Effector memory CD4-positive, alpha-beta T cell (primary cell): ENCODE data around the gene DDX25.

Experiments
- DNase-seq, 3 donors: peaks; one replicate each; pipeline ENCODE4 v3.0.0-alpha.2; 2020
- H3K27ac ChIP-seq: 2 replicates; pipeline ENCODE4 v1.7.0; 2013; ENCODE audit warnings: mild to moderate bottlenecking, low read length, moderate library complexity; ENCODE audit not compliant: insufficient read depth, poor library complexity, severe bottlenecking
- H3K27me3 ChIP-seq: replicated peaks from 2 replicates; pipeline ENCODE4 v1.7.0; 2013; ENCODE audit warnings: mild to moderate bottlenecking, low read length; ENCODE audit not compliant: insufficient read depth, control insufficient read depth, poor library complexity, severe bottlenecking
- H3K36me3 ChIP-seq: 2 replicates; pipeline ENCODE4 v1.7.0; 2013; ENCODE audit warnings: mild to moderate bottlenecking, low read length, moderate library complexity; ENCODE audit not compliant: control insufficient read depth, insufficient read depth
- H3K4me1 ChIP-seq: 2 replicates; pipeline ENCODE4 v1.7.0; 2013; ENCODE audit warnings: low read length, mild to moderate bottlenecking; ENCODE audit not compliant: control insufficient read depth, insufficient read depth, poor library complexity, severe bottlenecking
- H3K4me3 ChIP-seq: 2 replicates; pipeline ENCODE4 v1.7.0; 2013; ENCODE audit warnings: low read length, low read depth, mild to moderate bottlenecking; ENCODE audit not compliant: insufficient read depth, poor library complexity, severe bottlenecking
- H3K9me3 ChIP-seq: 2 replicates; pipeline ENCODE4 v1.7.0; 2013; ENCODE audit warnings: mild to moderate bottlenecking, low read length, moderate library complexity; ENCODE audit not compliant: control insufficient read depth

DDX25 gene

DNA sequence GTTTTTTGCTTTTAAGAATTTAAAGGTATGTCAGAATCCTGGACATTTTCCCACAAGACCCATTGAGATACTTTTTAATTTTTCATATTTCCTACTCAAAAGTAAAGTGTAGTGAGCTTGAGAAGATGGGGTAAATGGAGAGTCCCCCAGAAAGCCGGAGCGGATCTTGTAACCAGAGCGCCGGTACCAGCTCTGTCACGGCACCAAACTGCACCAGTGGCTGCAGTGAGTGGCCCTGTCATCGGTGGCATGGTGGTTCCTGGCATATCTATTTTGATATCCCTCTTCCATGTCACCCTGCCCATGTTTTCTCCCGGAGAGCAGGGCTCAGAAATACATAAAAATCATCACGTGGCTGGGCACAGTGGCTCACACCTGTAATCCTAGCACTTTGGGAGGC lies 19.3 kb downstream of the DDX25 start:
- Histone ChIP-seq H3K27ac (no peak overlapping the region), H3K4me3 (no peak overlapping the region), H3K27me3 (no peaks in the 10 kb centered on the region), H3K9me3 (no peaks in the 10 kb centered on the region), H3K4me1 (no peaks in the 10 kb centered on the region), H3K36me3 (no peaks in the 10 kb centered on the region)
- no peak for DNase-seq

DNA sequence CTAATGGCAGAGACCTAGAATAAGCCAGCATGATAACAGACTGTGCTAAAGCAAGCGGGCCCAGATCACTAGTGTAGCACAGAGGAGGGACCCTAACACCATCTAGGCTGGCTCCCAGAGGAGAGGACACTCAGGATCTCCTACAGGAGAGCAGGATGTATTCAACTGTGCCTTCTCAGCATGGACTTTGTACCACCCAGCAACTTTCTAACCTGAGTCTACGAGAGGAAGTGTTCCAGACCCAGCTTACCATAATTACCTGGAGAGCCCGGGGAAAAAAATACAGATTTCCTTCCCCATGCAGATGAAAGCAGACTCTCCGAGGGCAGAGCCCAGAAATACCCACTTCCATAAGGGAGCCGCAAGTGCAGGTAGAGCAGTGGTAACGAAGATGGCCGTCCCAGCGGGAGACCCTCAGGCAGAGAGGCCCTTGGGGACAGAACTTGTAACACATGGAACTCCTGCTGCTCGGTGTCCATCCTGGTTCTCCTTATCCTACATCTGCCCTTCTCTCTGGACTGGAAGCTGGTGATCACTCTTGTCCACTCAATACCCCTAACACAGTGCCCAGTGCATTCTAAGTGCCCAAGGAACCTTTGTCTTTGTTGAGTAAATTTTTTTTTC lies 20.2 kb downstream of the DDX25 start:
- no peak overlapping the region for H3K27ac ChIP-seq
- H3K27me3 ChIP-seq = no peaks in the 10 kb centered on the region
- H3K36me3 ChIP-seq = no peaks in the 10 kb centered on the region
- H3K4me1 ChIP-seq = no peaks in the 10 kb centered on the region
- no peak for DNase-seq
- no peak overlapping the region for H3K4me3 ChIP-seq
- H3K9me3 ChIP-seq = no peaks in the 10 kb centered on the region

DNA sequence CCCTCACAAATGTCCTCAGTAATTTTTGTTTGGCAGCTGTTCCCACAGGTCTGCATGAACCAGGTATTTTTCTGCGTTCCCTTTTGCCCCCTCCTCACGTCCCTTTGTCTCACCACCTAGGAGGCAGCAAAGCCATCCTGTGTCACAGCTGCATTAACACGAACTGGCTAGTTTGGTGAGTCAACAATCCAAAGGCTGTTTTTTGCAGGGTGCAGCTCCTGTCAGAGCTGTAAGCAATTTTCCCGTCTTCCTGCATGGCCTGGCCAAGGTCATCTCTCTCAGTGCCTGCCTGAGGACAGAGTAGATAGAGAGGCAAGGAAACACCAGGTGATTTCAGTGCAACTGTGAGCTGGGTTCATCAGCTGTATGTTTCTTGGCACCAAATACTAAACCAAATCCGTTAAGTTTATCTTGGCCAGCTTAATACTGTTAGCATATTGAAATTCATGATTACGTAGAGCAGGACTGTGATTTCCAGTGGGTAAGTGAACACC lies 21.0 kb downstream of the DDX25 start:
- no peak for DNase-seq

DNA sequence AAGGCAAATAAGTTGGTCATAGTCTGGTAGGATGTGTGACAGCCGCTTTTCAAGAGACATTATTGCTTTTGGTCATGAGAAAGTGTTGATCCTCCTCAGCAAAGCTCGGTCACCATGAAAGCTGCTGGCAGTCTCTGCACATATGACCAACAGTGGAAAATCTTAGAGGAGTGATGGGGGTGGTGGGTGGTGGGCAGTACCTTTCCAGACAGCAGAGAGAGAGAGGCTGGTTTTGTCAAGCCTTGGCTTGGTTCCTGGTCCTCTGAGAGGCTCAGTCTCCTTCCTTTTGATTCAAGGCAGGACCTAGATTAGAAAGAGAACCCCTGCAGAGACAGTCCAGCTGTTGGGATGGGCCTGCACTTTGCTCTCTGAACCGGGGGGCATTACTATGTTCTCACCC lies 21.5 kb downstream of the DDX25 start:
- Histone ChIP-seq H3K27me3 (no peaks in the 10 kb centered on the region), H3K36me3 (no peaks in the 10 kb centered on the region), H3K27ac (no peak overlapping the region), H3K9me3 (no peaks in the 10 kb centered on the region), H3K4me1 (no peaks in the 10 kb centered on the region), H3K4me3 (no peak overlapping the region)
- no peak for DNase-seq

More for the DNA sequence above, 21.0 kb downstream of the DDX25 start:
- Histone ChIP-seq H3K4me1 (no peaks in the 10 kb centered on the region), H3K9me3 (no peaks in the 10 kb centered on the region), H3K36me3 (no peaks in the 10 kb centered on the region), H3K4me3 (no peak overlapping the region), H3K27ac (no peak overlapping the region), H3K27me3 (no peaks in the 10 kb centered on the region)

DNA sequence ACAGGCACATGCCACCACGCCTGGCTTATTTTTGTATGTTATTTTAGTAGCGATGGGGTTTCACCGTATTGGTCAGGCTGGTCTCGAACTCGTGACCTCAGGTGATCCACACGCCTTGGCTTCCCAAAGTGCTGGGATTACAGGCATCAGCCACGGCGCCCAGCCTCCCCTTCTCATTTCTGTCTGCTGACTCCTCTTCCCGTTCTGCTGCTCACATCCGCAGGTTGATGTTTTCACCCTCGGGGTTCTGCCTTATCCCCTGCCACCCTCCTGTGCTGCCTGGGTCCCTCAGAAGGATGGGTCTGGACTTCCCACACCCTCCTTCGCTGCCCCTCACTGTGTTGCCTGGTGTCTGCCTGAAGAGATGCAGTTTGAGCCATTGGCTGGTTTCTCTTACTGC lies 22.4 kb downstream of the DDX25 start:
- Histone ChIP-seq H3K27me3 (no peaks in the 10 kb centered on the region), H3K36me3 (no peaks in the 10 kb centered on the region), H3K9me3 (no peaks in the 10 kb centered on the region), H3K27ac (no peak overlapping the region), H3K4me1 (no peaks in the 10 kb centered on the region), H3K4me3 (no peak overlapping the region)
- DNase-seq = no peak

DNA sequence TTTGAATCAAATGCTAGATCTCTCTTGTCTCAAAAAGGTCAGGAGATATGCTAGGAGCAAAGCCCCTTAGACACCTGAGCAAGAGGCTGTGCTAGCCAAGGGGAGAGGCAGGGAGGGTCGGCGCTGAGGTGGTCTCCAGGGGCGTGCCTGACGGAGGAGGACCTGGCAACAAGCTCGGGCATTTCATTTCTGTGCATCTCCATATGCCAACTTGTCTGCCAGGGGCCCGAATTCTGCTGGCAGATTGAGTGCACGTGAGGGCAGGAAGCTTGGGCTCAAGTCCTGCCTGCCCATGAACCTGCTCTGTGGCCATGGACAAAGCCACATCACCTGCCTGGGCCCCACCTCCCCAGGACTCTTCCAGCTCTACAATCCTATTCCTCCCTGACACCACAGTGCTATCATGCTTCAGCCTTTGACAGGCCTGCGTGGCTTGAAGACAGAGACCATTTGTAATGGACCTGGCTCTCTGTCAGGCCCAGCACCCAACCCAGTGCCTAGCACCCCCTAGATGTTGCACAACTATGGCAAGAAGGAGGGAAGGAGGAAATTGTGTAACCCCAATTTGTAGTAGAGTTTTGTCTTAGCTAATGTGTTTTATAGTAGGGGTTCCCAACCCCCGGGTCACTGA lies 25.3 kb downstream of the DDX25 start:
- H3K36me3 ChIP-seq = no peaks in the 10 kb centered on the region
- no peak for DNase-seq
- H3K27ac ChIP-seq = no peak overlapping the region
- H3K9me3 ChIP-seq = no peaks in the 10 kb centered on the region
- H3K4me3 ChIP-seq = no peak overlapping the region
- no peaks in the 10 kb centered on the region for H3K27me3 ChIP-seq
- no peaks in the 10 kb centered on the region for H3K4me1 ChIP-seq

DNA sequence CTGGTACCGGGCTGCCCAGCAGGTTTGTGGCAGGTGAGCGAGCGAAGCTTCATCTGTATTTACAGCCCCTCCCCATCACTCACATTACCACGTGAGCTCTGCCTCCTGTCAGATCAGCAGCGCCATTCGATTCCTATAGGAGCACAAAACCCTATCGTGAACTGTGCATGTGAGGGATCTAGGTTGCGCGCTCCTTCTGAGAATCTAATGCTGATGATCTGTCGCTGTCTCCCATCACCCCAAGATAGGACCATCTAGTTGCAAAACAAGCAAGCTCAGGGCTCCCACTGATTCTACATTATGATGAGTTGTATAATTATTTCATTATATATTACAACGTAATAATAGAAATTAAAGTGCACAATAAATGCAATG lies 25.8 kb downstream of the DDX25 start:
- Histone ChIP-seq H3K27ac (no peak overlapping the region), H3K27me3 (no peaks in the 10 kb centered on the region), H3K4me3 (no peak overlapping the region), H3K4me1 (no peaks in the 10 kb centered on the region), H3K9me3 (no peaks in the 10 kb centered on the region), H3K36me3 (no peaks in the 10 kb centered on the region)
- DNase-seq = no peak

DNA sequence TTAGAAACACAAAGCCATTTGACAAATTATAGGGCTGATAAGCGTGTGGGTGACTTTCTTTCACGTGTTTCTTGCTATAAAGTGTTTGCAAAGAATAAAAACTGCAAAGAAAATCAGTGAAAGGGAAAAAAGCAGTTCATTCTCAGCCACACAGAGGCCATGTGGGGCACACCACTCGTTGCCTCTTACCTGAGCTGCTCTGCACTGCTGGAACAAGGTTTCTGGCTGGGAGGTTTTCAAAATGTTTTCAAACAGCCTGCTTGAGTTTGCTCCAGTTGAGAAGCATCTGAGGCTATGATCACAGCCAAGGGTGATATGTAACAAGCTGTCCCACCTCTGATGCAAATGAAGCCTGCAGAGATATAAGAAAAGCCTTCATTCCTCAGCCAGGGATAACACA lies 26.8 kb downstream of the DDX25 start:
- no peak for DNase-seq
- no peaks in the 10 kb centered on the region for H3K4me1 ChIP-seq
- no peak overlapping the region for H3K27ac ChIP-seq
- H3K9me3 ChIP-seq = no peaks in the 10 kb centered on the region
- H3K27me3 ChIP-seq = no peaks in the 10 kb centered on the region
- H3K36me3 ChIP-seq = no peaks in the 10 kb centered on the region
- H3K4me3 ChIP-seq = no peak overlapping the region

DNA sequence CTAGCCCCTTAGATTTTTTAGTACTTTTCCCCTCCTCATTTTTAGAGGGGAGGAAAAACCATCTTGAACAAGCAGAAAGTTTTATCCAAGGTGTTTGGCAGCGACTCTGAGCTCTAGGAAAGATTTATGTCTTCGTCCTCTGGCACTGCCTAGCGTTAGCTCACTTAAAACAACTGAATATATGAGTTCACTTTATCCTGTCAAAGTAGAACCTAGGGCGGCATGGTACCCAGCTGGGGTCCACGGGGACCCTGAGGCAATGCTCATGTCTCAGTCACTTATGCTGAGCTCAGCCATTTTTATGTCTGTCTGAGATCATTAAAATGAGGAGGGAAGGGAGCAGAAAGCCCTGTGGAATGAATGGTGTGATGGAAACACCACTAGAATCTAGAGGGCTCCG lies 27.4 kb downstream of the DDX25 start:
- Histone ChIP-seq H3K36me3 (no peaks in the 10 kb centered on the region), H3K27me3 (no peaks in the 10 kb centered on the region), H3K4me3 (no peak overlapping the region), H3K4me1 (no peaks in the 10 kb centered on the region), H3K9me3 (no peaks in the 10 kb centered on the region), H3K27ac (no peak overlapping the region)
- DNase-seq = no peak

DNA sequence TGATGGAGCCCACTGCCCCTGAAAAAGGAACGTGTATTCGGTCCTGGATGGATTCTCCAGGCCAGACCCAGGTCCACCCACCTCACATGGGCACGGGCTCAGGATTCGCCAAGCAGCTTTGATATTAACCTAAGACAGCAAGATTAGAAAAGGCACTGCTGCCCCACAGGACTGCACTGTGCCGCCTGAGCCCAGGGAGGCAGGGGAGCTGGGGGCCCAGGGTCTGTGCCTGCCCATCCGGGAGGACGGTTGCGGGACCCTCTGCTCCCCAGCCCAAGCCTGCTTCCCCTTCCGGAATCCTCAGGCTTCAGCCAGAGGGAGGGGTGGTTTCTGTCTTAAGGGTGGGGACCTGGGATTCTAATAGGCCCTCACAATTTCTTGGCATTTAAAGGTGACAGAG lies 28.0 kb downstream of the DDX25 start:
- DNase-seq = no peak
- Histone ChIP-seq H3K9me3 (no peaks in the 10 kb centered on the region), H3K27ac (no peak overlapping the region), H3K4me3 (no peak overlapping the region), H3K27me3 (no peaks in the 10 kb centered on the region), H3K36me3 (no peaks in the 10 kb centered on the region), H3K4me1 (no peaks in the 10 kb centered on the region)
